Liver (tissue), 9 donors: ENCODE measurements around the gene DOCK9. TPM values are rescaled to one million over a fixed set of nuclear protein-coding genes. Genes with fewer than 3 reads are reported as not detected.

Experiments used
- DNase-seq: peaks from one replicate; pipeline ENCODE4 v3.0.0-alpha.2; 2017; ENCODE audit warnings: low spot score
- H3K27ac ChIP-seq, 2 donors: one replicate each; pipeline ENCODE4 v1.7.0; 2013; ENCODE audit warnings: inconsistent platforms in 2 of 2, low read length in 2 of 2, control low read depth in 1 of 2, low read depth in 1 of 2, mild to moderate bottlenecking in 1 of 2
- H3K27me3 ChIP-seq, 4 donors: one replicate each; pipeline versions ENCODE4 v1.6.1 to v1.7.0; 2013; ENCODE audit warnings: low read length in 3 of 4, inconsistent platforms in 1 of 4, mild to moderate bottlenecking in 1 of 4, moderate library complexity in 1 of 4; ENCODE audit not compliant: control insufficient read depth in 4 of 4, insufficient read depth in 4 of 4
- H3K36me3 ChIP-seq, 4 donors: one replicate each; pipeline versions ENCODE4 v1.6.1 to v1.7.0; 2013; ENCODE audit warnings: low read length in 3 of 4, mild to moderate bottlenecking in 3 of 4, low read depth in 1 of 4, moderate library complexity in 1 of 4; ENCODE audit not compliant: control insufficient read depth in 4 of 4, insufficient read depth in 3 of 4
- H3K4me1 ChIP-seq, 4 donors: one replicate each; pipeline versions ENCODE4 v1.6.1 to v1.7.0; 2013; ENCODE audit warnings: low read length in 3 of 4, mild to moderate bottlenecking in 3 of 4, moderate library complexity in 1 of 4; ENCODE audit not compliant: control insufficient read depth in 4 of 4, insufficient read depth in 4 of 4
- H3K4me3 ChIP-seq, 3 donors: one replicate each; pipeline versions ENCODE4 v1.6.1 to v1.7.0; 2013; ENCODE audit warnings: low read length in 3 of 3, control low read depth in 1 of 3, low read depth in 1 of 3, mild to moderate bottlenecking in 1 of 3
- H3K9ac ChIP-seq, 2 donors: one replicate each; pipeline ENCODE4 v1.7.0; 2013; ENCODE audit warnings: low read length in 2 of 2, mild to moderate bottlenecking in 2 of 2, moderate library complexity in 2 of 2, control low read depth in 1 of 2, low read depth in 1 of 2
- H3K9me3 ChIP-seq, 4 donors: one replicate each; pipeline versions ENCODE4 v1.6.1 to v1.7.0; 2013; ENCODE audit warnings: low read length in 3 of 4; ENCODE audit not compliant: control insufficient read depth in 4 of 4
- ATF3 ChIP-seq: IDR thresholded peaks from 2 replicates; pipeline ENCODE4 v1.6.1; 2016; ENCODE audit warnings: antibody characterized with exemption
- EGR1 ChIP-seq, 2 donors: IDR thresholded peaks; 2 replicates each; pipeline ENCODE4 v1.6.1; 2016 to 2018; ENCODE audit warnings: antibody characterized with exemption in 2 of 2, low read depth in 2 of 2
- FOXA1 ChIP-seq: IDR thresholded peaks from 2 replicates; pipeline ENCODE4 v1.6.1; 2016; ENCODE audit warnings: antibody characterized with exemption
- FOXA2 ChIP-seq: IDR thresholded peaks from 2 replicates; pipeline ENCODE4 v1.6.1; 2016; ENCODE audit warnings: antibody characterized with exemption
- GABPA ChIP-seq, 2 donors: IDR thresholded peaks in 1 of 2; conservative IDR thresholded peaks in 1 of 2; 2 replicates each; pipeline ENCODE4 v1.6.1; 2016; ENCODE audit warnings: antibody characterized with exemption in 2 of 2, mild to moderate bottlenecking in 1 of 2, moderate library complexity in 1 of 2
- HNF4A ChIP-seq, 2 donors: conservative IDR thresholded peaks; 2 replicates each; pipeline ENCODE4 v1.6.1; 2016; ENCODE audit warnings: antibody characterized with exemption in 2 of 2, mild to moderate bottlenecking in 2 of 2
- HNF4G ChIP-seq: IDR thresholded peaks from 2 replicates; pipeline ENCODE4 v1.6.1; 2016; ENCODE audit warnings: antibody characterized with exemption
- JUND ChIP-seq, 2 donors: IDR thresholded peaks; 2 replicates each; pipeline ENCODE4 v1.6.1; 2016; ENCODE audit warnings: antibody characterized with exemption in 2 of 2
- MAX ChIP-seq: IDR thresholded peaks from 2 replicates; pipeline ENCODE4 v1.6.1; 2016; ENCODE audit warnings: antibody characterized with exemption
- NR2F2 ChIP-seq: IDR thresholded peaks from 2 replicates; pipeline ENCODE4 v1.6.1; 2016; ENCODE audit warnings: antibody characterized with exemption
- RAD21 ChIP-seq, 2 donors: IDR thresholded peaks; 2 replicates each; pipeline ENCODE4 v1.6.1; 2016; ENCODE audit warnings: antibody characterized with exemption in 2 of 2, mild to moderate bottlenecking in 2 of 2
- RXRA ChIP-seq, 2 donors: IDR thresholded peaks; 2 replicates each; pipeline ENCODE4 v1.6.1; 2017 to 2018; ENCODE audit warnings: antibody characterized with exemption in 2 of 2, mild to moderate bottlenecking in 1 of 2
- SP1 ChIP-seq: IDR thresholded peaks from 2 replicates; pipeline ENCODE4 v1.6.1; 2018; ENCODE audit warnings: antibody characterized with exemption, mild to moderate bottlenecking
- TAF1 ChIP-seq: conservative IDR thresholded peaks from 2 replicates; pipeline ENCODE4 v1.6.1; 2016; ENCODE audit warnings: antibody characterized with exemption, mild to moderate bottlenecking
- YY1 ChIP-seq: IDR thresholded peaks from 2 replicates; pipeline ENCODE4 v1.6.1; 2016; ENCODE audit warnings: antibody characterized with exemption, mild to moderate bottlenecking
- WGBS: extraction: QIAGEN DNeasy Blood & Tissue Kit; methylation state at CpG from one replicate; pipeline ENCODE4 v1.1.7; 2013; 5-methylcytosine and 5-hydroxymethylcytosine counted together
- polyA plus RNA-seq, 2 donors: library from polyadenylated mRNA; stranded (reverse) in 1 of 2; unstranded in 1 of 2; fragments of 200-250 nt in 1 of 2; fragments of >200 nt in 1 of 2; fragmentation: Nextera tagmentation in 1 of 2; extraction: Ambion mirVana in 1 of 2; gene quantifications; one replicate each; pipeline versions ENCODE4 v1.2.1 to v1.2.3, GENCODE V29; 2013 to 2015
- total RNA-seq, 2 donors: library from RNA; depleted of rRNA; stranded (reverse); fragments of >200 nt; gene quantifications; one replicate each; pipeline ENCODE4 v1.2.3, GENCODE V29; 2014
- TF ChIP-seq, protein P1 (sequence below): IDR thresholded peaks from 2 replicates; pipeline ENCODE4 v1.6.1; 2016; ENCODE audit warnings: antibody characterized with exemption
- TF ChIP-seq, protein P2 (sequence below): IDR thresholded peaks from 2 replicates; pipeline ENCODE4 v1.6.1; 2016; ENCODE audit warnings: antibody characterized with exemption, mild to moderate bottlenecking
- TF ChIP-seq, protein P3 (sequence below): fragments of 150-350 bp; IDR thresholded peaks from 2 replicates; pipeline ENCODE4 v1.5.1; 2017; ENCODE audit warnings: improper control_type of control experiment, low read depth, low read length; ENCODE audit not compliant: missing input control
- donor health status: healthy.
- donor health status: healthy.
- donor health status: healthy.
- donor health status: healthy.
- donor health status: healthy.

DOCK9 gene
- total and polyA plus RNA-seq, 4 donors = 5.4 to 31.3 (median 10.6) TPM

- TF ChIP-seq ATF3 (no peak), HNF4G (no peak), HNF4A (conservative IDR thresholded peaks at IDR 0.05) (no peak), SP1 (no peak), RXRA (IDR thresholded peaks at IDR 0.05) (no peak), FOXA1 (no peak)
- TF ChIP-seq, protein P1, sequence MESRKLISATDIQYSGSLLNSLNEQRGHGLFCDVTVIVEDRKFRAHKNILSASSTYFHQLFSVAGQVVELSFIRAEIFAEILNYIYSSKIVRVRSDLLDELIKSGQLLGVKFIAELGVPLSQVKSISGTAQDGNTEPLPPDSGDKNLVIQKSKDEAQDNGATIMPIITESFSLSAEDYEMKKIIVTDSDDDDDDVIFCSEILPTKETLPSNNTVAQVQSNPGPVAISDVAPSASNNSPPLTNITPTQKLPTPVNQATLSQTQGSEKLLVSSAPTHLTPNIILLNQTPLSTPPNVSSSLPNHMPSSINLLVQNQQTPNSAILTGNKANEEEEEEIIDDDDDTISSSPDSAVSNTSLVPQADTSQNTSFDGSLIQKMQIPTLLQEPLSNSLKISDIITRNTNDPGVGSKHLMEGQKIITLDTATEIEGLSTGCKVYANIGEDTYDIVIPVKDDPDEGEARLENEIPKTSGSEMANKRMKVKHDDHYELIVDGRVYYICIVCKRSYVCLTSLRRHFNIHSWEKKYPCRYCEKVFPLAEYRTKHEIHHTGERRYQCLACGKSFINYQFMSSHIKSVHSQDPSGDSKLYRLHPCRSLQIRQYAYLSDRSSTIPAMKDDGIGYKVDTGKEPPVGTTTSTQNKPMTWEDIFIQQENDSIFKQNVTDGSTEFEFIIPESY = no peak
Observed at GRCh38 chr13:99003851-99004471, 26.1 kb upstream of the DOCK9 start (continued).

DNA sequence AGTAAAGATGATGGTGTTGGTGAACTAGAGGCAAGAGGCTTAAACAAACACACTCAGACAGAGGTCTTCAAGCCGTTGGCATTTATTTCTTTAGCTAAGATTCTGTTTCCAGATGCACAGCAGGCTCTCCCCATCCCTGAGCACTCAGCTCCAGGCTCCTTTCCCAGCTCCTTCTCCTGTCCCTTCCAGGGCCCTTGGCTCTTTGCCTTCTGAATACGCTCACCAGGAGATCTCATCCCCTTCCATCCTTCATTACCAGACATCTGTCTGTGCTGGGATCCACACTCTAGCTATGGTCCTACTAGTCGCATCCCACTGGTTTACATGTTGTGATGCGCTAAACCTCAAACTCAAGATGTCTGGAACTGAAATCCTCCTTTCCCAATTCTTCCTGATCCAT lies 25.3 kb upstream of the DOCK9 start:
- no peaks in the 10 kb centered on the region for H3K27me3 ChIP-seq
- no peak for DNase-seq
- no peaks in the 10 kb centered on the region for H3K36me3 ChIP-seq
- H3K9ac ChIP-seq = no peak overlapping the region
- no peak overlapping the region for H3K4me3 ChIP-seq
- no peak overlapping the region for H3K27ac ChIP-seq
- TF ChIP-seq FOXA1 (no peak), TAF1 (no peak), FOXA2 (no peak), EGR1 (IDR thresholded peaks at IDR 0.05; ENCODE audit: low read depth in 2 of 2) (no peak), ATF3 (no peak), RAD21 (IDR thresholded peaks at IDR 0.05) (no peak), GABPA (IDR thresholded peaks at IDR 0.05 in 1 of 2, conservative IDR thresholded peaks at IDR 0.05 in 1 of 2) (no peak), HNF4A (conservative IDR thresholded peaks at IDR 0.05) (no peak), MAX (no peak), JUND (IDR thresholded peaks at IDR 0.05) (no peak), YY1 (no peak), NR2F2 (no peak)
- TF ChIP-seq, protein P2, sequence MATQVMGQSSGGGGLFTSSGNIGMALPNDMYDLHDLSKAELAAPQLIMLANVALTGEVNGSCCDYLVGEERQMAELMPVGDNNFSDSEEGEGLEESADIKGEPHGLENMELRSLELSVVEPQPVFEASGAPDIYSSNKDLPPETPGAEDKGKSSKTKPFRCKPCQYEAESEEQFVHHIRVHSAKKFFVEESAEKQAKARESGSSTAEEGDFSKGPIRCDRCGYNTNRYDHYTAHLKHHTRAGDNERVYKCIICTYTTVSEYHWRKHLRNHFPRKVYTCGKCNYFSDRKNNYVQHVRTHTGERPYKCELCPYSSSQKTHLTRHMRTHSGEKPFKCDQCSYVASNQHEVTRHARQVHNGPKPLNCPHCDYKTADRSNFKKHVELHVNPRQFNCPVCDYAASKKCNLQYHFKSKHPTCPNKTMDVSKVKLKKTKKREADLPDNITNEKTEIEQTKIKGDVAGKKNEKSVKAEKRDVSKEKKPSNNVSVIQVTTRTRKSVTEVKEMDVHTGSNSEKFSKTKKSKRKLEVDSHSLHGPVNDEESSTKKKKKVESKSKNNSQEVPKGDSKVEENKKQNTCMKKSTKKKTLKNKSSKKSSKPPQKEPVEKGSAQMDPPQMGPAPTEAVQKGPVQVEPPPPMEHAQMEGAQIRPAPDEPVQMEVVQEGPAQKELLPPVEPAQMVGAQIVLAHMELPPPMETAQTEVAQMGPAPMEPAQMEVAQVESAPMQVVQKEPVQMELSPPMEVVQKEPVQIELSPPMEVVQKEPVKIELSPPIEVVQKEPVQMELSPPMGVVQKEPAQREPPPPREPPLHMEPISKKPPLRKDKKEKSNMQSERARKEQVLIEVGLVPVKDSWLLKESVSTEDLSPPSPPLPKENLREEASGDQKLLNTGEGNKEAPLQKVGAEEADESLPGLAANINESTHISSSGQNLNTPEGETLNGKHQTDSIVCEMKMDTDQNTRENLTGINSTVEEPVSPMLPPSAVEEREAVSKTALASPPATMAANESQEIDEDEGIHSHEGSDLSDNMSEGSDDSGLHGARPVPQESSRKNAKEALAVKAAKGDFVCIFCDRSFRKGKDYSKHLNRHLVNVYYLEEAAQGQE = no peak
- TF ChIP-seq, protein P1 = no peak
- TF ChIP-seq, protein P3, sequence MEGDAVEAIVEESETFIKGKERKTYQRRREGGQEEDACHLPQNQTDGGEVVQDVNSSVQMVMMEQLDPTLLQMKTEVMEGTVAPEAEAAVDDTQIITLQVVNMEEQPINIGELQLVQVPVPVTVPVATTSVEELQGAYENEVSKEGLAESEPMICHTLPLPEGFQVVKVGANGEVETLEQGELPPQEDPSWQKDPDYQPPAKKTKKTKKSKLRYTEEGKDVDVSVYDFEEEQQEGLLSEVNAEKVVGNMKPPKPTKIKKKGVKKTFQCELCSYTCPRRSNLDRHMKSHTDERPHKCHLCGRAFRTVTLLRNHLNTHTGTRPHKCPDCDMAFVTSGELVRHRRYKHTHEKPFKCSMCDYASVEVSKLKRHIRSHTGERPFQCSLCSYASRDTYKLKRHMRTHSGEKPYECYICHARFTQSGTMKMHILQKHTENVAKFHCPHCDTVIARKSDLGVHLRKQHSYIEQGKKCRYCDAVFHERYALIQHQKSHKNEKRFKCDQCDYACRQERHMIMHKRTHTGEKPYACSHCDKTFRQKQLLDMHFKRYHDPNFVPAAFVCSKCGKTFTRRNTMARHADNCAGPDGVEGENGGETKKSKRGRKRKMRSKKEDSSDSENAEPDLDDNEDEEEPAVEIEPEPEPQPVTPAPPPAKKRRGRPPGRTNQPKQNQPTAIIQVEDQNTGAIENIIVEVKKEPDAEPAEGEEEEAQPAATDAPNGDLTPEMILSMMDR = no peak
- no peaks in the 10 kb centered on the region for H3K9me3 ChIP-seq
- no peaks in the 10 kb centered on the region for H3K4me1 ChIP-seq
- 93% methylated on average over 4 of the region's 4 CpGs for WGBS
